Measurements from ENCODE around the gene MAPK1.
"Not testable (repeated sequence)": the region's sequence is repeated elsewhere in the genome, so short reads cannot be mapped to it uniquely, and the experiment has no call there.

MAPK1 gene

GRCh38 chr22:21826204-21826603 is 41.2 kb downstream of the MAPK1 start (continued):
- no peak for TF ChIP-seq ZNF175 (tag by site-specific recombination; IDR thresholded peaks at IDR 0.05)
- no peak for TF ChIP-seq ZNF510 (tag by site-specific recombination; IDR thresholded peaks at IDR 0.05; ENCODE audit: insufficient replicate concordance)
- no peak for TF ChIP-seq ZNF114 (tag by site-specific recombination; IDR thresholded peaks at IDR 0.05)

GRCh38 chr22:21824962-21825361 is 42.5 kb downstream of the MAPK1 start:
- H3K9me3 ChIP-seq (ENCODE audit: control insufficient read depth, insufficient read depth, low read depth, low read length); POLR2A ChIA-PET; H3K4me1 ChIP-seq (ENCODE audit: control insufficient read depth, insufficient read depth, low read length); H3K36me3 ChIP-seq (ENCODE audit: control insufficient read depth in 2 of 2, insufficient read depth in 1 of 2, low read length in 2 of 2); H3K4me3 ChIP-seq (ENCODE audit: low read depth, low read length); H3K27ac ChIP-seq (ENCODE audit: extremely low read depth, low read depth, low read length): not testable (repeated sequence)
- CTCF ChIA-PET: interaction anchor here (0.6 kb wide), 1 partner anchor 98 kb away, joined by 3 read pairs; no protein-coding TSS in a partner anchor

- Histone ChIP-seq H3K9me3 (ENCODE audit: control insufficient read depth, insufficient read depth, low read depth, low read length) (no peaks in the 10 kb centered on the region), H3K27ac (ENCODE audit: extremely low read depth, low read depth, low read length) (no peak overlapping the region), H3K36me3 (ENCODE audit: control insufficient read depth in 2 of 2, insufficient read depth in 1 of 2, low read length in 2 of 2) (no peaks in the 10 kb centered on the region), H3K4me1 (ENCODE audit: control insufficient read depth, insufficient read depth, low read length) (no peaks in the 10 kb centered on the region), H3K4me3 (ENCODE audit: low read depth, low read length) (no peak overlapping the region)
- ChIA-PET CTCF (interaction anchor here (0.6 kb wide), 1 partner anchor 98 kb away, joined by 3 read pairs; no protein-coding TSS in a partner anchor), POLR2A (no interaction called here)
- TF ChIP-seq KLF7 (tag by site-specific recombination; IDR thresholded peaks at IDR 0.05; ENCODE audit: borderline replicate concordance): no peak
- TF ChIP-seq TRIM28 (IDR thresholded peaks at IDR 0.05; ENCODE audit: borderline replicate concordance, low read length): no peak
- no peak for TF ChIP-seq HOXD13 (CRISPR knock-in tag; IDR thresholded peaks at IDR 0.05; ENCODE audit: borderline replicate concordance)
- no peak for TF ChIP-seq PRDM4 (tag by site-specific recombination; IDR thresholded peaks at IDR 0.05)
- TF ChIP-seq ZBTB7A (tag by site-specific recombination; IDR thresholded peaks at IDR 0.05; ENCODE audit: low read depth): no peak
These were observed 43.0 kb downstream of the MAPK1 start for GRCh38 chr22:21824445-21824912.

- no peaks in the 10 kb centered on the region for H3K4me1 ChIP-seq (ENCODE audit: control insufficient read depth, insufficient read depth, low read length)
- H3K9me3 ChIP-seq (ENCODE audit: control insufficient read depth, insufficient read depth, low read depth, low read length): no peaks in the 10 kb centered on the region
- ChIA-PET POLR2A (no interaction called here), CTCF (no interaction called here)
- no peak overlapping the region for H3K4me3 ChIP-seq (ENCODE audit: low read depth, low read length)
- H3K36me3 ChIP-seq (ENCODE audit: control insufficient read depth in 2 of 2, insufficient read depth in 1 of 2, low read length in 2 of 2): no peaks in the 10 kb centered on the region
- H3K27ac ChIP-seq (ENCODE audit: extremely low read depth, low read depth, low read length): no peak overlapping the region
- TF ChIP-seq ZNF416 (tag by site-specific recombination; IDR thresholded peaks at IDR 0.05) (no peak), ZBTB44 (tag by site-specific recombination; IDR thresholded peaks at IDR 0.05) (no peak), ZNF600 (tag by site-specific recombination; IDR thresholded peaks at IDR 0.05) (peak; percentile 44; the same call in 1 of the 2 replicates), ZNF610 (tag by site-specific recombination; IDR thresholded peaks at IDR 0.05; ENCODE audit: borderline replicate concordance) (no peak), EGR2 (tag by site-specific recombination; IDR thresholded peaks at IDR 0.05; ENCODE audit: low read depth) (0 out of 2 replicates have a peak, but pooled peaks have one; percentile 23), ZFP41 (tag by site-specific recombination; IDR thresholded peaks at IDR 0.05; ENCODE audit: borderline replicate concordance) (no peak), ZNF677 (tag by site-specific recombination; IDR thresholded peaks at IDR 0.05) (no peak), ZNF785 (tag by site-specific recombination; IDR thresholded peaks at IDR 0.05) (no peak), SETDB1 (IDR thresholded peaks at IDR 0.05; ENCODE audit: insufficient read length, low read length) (no peak), ZSCAN4 (tag by site-specific recombination; IDR thresholded peaks at IDR 0.05) (no peak), ZBTB48 (tag by site-specific recombination; IDR thresholded peaks at IDR 0.05) (no peak), ZFHX2 (tag by site-specific recombination; conservative IDR thresholded peaks at IDR 0.05) (0 out of 2 replicates have a peak, but pooled peaks have one; percentile 10), YY2 (tag by site-specific recombination; IDR thresholded peaks at IDR 0.05) (no peak), TRIM28 (IDR thresholded peaks at IDR 0.05; ENCODE audit: borderline replicate concordance, low read length) (no peak), SALL2 (tag by site-specific recombination; IDR thresholded peaks at IDR 0.05; ENCODE audit: borderline replicate concordance) (no peak)
These were observed 43.6 kb downstream of the MAPK1 start for GRCh38 chr22:21823740-21824444.

All from HEK293 (cell line).